ENCODE data around the gene KPNA6. TPM values are rescaled to one million over a fixed set of nuclear protein-coding genes. Genes with fewer than 3 reads are reported as not detected.

The KPNA6 gene
- total and polyA plus RNA-seq, 2 of the 13 experiments (the other 11 are each of a cell fraction or from before 2014, with no cell fraction given), result 22.0 to 47.5 TPM

DNA sequence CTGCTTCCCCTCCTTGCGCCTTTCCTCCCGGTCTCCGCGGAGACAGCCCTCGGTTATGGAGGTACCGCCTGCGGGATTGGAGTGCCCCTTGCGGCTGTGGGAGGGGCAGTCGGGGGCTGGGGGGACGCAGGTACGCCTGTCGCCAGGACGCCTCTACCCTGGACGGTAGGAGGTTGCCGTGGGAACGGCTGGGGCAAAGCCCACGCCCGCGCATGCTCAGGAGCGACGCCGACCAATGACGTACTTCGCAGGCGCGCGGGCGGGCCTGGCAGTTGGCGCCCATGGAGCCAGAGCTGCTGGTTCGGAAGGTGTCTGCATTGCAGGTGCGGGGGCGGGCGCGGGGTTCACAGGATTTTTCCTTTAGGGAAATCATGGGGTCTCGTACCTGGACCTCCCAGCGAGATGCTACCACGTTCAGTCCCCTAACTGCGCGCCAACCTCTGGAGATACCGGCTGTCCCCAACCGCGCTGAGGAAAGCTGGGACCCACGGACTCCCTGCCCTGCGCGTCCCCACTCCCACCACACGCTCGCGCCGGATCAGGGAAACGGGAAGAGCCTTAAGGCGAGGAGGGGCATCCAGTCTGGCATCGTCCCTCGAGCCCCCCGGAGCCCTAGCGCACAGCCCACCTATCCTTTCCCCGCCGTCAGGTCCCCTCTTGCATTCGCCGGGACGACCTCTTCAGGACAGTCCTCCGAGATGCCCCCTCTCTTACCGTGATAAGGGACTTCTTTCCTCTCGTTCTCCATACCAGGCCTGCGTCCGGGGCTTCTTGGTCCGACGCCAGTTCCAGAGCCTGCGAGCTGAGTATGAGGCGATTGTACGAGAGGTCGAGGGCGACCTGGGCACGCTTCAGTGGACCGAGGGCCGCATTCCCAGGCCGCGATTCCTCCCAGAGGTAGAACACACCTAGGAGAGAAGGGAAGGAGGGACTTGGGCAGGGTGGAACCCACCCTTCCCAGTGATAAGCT is 97.8 kb downstream of the KPNA6 start, which contains the start of gene IQCC (continued):
- TF ChIP-seq POGK (CRISPR knock-in tag; conservative IDR thresholded peaks at IDR 0.05) (peak; percentile 71; the same call in 1 of the 2 replicates), ZBTB7B (CRISPR knock-in tag; IDR thresholded peaks at IDR 0.05) (peak; percentile 54; the same call in 1 of the 2 replicates), ADNP (CRISPR knock-in tag; IDR thresholded peaks at IDR 0.05) (no peak), ZNF816 (CRISPR knock-in tag; IDR thresholded peaks at IDR 0.05; ENCODE audit: borderline replicate concordance) (no peak), HNRNPLL (IDR thresholded peaks at IDR 0.05; ENCODE audit: low read depth, low read length, poor library complexity, severe bottlenecking) (peak; percentile 73), SMAD3 (CRISPR knock-in tag; IDR thresholded peaks at IDR 0.05) (no peak), MYC (CRISPR knock-in tag; IDR thresholded peaks at IDR 0.05; ENCODE audit: borderline replicate concordance) (peak; percentile 15; the same call in 1 of the 2 replicates), ZXDC (CRISPR knock-in tag; IDR thresholded peaks at IDR 0.05) (0 out of 2 replicates have a peak, but pooled peaks have one; percentile 68), ZNF576 (CRISPR knock-in tag; IDR thresholded peaks at IDR 0.05) (no peak), KDM6A (CRISPR knock-in tag; IDR thresholded peaks at IDR 0.05; ENCODE audit: low read depth) (no peak), ATF3 (CRISPR knock-in tag; IDR thresholded peaks at IDR 0.05) (no peak), KLF12 (CRISPR knock-in tag; IDR thresholded peaks at IDR 0.05; ENCODE audit: borderline replicate concordance) (no peak), MLLT10 (CRISPR knock-in tag; IDR thresholded peaks at IDR 0.05) (no peak), TEAD2 (CRISPR knock-in tag; IDR thresholded peaks at IDR 0.05) (no peak), NR3C1 (CRISPR knock-in tag; IDR thresholded peaks at IDR 0.05) (no peak), ZSCAN31 (CRISPR knock-in tag; IDR thresholded peaks at IDR 0.05; ENCODE audit: low read depth) (no peak), EP300 (IDR thresholded peaks at IDR 0.05; ENCODE audit: low read depth in 2 of 2, low read length in 2 of 2) (no peak), EP300 (CRISPR knock-in tag; IDR thresholded peaks at IDR 0.05; ENCODE audit: borderline replicate concordance) (no peak), ZNF547 (CRISPR knock-in tag; IDR thresholded peaks at IDR 0.05) (peak; percentile 70; the same call in 1 of the 2 replicates), DMAP1 (CRISPR knock-in tag; IDR thresholded peaks at IDR 0.05) (no peak), ZBTB37 (CRISPR knock-in tag; IDR thresholded peaks at IDR 0.05) (no peak), HNRNPK (IDR thresholded peaks at IDR 0.05; ENCODE audit: low read depth, low read length, poor library complexity, severe bottlenecking) (no peak)
